Activated T-cell treated with anti-CD3 and anti-CD28 coated beads for 4 hours (primary cell): ENCODE results near the gene YPEL3.
A peak's percentile ranks its signal among the peaks of the same experiment; 100 is the strongest.
"Not testable (repeated sequence)": the region's sequence is repeated elsewhere in the genome, so short reads cannot be mapped to it uniquely, and the experiment has no call there.

ENCODE experiments used
- DNase-seq: peaks from one replicate; pipeline ENCODE4 v3.0.0-alpha.2; 2020

Gene YPEL3

GRCh38 chr16:30116291-30117207, 20.5 kb upstream of the YPEL3 start:
- DNase-seq = no peak

GRCh38 chr16:30115238-30115637, 19.2 kb upstream of the YPEL3 start:
- DNase-seq = no peak

- not testable (repeated sequence) for DNase-seq
Observed at GRCh38 chr16:30114833-30115232, 18.8 kb upstream of the YPEL3 start.

GRCh38 chr16:30114411-30114810, 18.4 kb upstream of the YPEL3 start:
- no peak for DNase-seq

- DNase-seq = no peak
Observed at GRCh38 chr16:30113711-30114333, 17.8 kb upstream of the YPEL3 start.

- no peak for DNase-seq
Observed at GRCh38 chr16:30113031-30113710, 17.2 kb upstream of the YPEL3 start, which contains the start of gene GDPD3. TSS of gene GDPD3 (minus strand) at chr16:30113537. CDS start at chr16:30113478, 59 bp downstream.

GRCh38 chr16:30112197-30113030, 16.4 kb upstream of the YPEL3 start:
- DNase-seq = peak; percentile 35

- no peak for DNase-seq
Observed at GRCh38 chr16:30110661-30111060, 14.6 kb upstream of the YPEL3 start.

- no peak for DNase-seq
Observed at GRCh38 chr16:30108059-30108850, 12.2 kb upstream of the YPEL3 start.

GRCh38 chr16:30104492-30104891, 8.5 kb upstream of the YPEL3 start:
- no peak for DNase-seq

GRCh38 chr16:30104090-30104489, 8.1 kb upstream of the YPEL3 start:
- no peak for DNase-seq

- DNase-seq = no peak
Observed at GRCh38 chr16:30096862-30097563, 1.0 kb upstream of the YPEL3 start.

- no peak for DNase-seq
Observed at GRCh38 chr16:30095166-30096078, 591 bp downstream of the YPEL3 start.

- no peak for DNase-seq
Observed at GRCh38 chr16:30094541-30095165, 1.4 kb downstream of the YPEL3 start.

- DNase-seq = no peak
Observed at GRCh38 chr16:30092373-30093010, 3.5 kb downstream of the YPEL3 start.

- DNase-seq = peak; percentile 86
Observed at GRCh38 chr16:30091474-30092372, 4.3 kb downstream of the YPEL3 start, which contains the start of gene TBX6. TSS of gene TBX6 (minus strand) at chr16:30091924. CDS start at chr16:30091193, 731 bp downstream.

GRCh38 chr16:30090610-30091331, 5.2 kb downstream of the YPEL3 start:
- DNase-seq = no peak
